H1 (cell line): ENCODE measurements around the gene PROM2. TPM values are rescaled to one million over a fixed set of nuclear protein-coding genes. Genes with fewer than 3 reads are reported as not detected.

Experiments used
- CTCF ChIA-PET: fragments of 300-600 bp; sonication (Branson Sonifier 250); formaldehyde crosslinking; loops from one replicate; lab custom pipeline; 2021; ENCODE audit not compliant: partially characterized antibody; lab: Charles Lee
- POLR2A ChIA-PET: fragments of 300-600 bp; sonication (Branson Sonifier 250); formaldehyde crosslinking; loops from one replicate; lab custom pipeline; 2021; ENCODE audit warnings: inconsistent platforms; ENCODE audit not compliant: partially characterized antibody; lab: Charles Lee
- DNase-seq, 2 experiments: peaks; one replicate each; pipeline versions ENCODE4 v3.0.0 to v3.0.0-alpha.2; 2010 to 2022; ENCODE audit warnings: low spot score in 2 of 2, low read depth in 1 of 2, mixed read lengths in 1 of 2
- FAIRE-seq: peaks from 2 replicates; lab custom pipeline; 2011; peaks lifted over from hg19 to GRCh38; lab: Jason Lieb, UNC
- H2AFZ ChIP-seq: 2 replicates; pipeline ENCODE4 v1.8.1; 2012; ENCODE audit warnings: low read length, inconsistent platforms
- H2AK5ac ChIP-seq: 2 replicates; pipeline ENCODE4 v1.6.1; 2013; ENCODE audit warnings: low read depth, low read length
- H2BK120ac ChIP-seq: replicated peaks from 2 replicates; pipeline ENCODE3; 2013; ENCODE audit warnings: low read depth, low read length, inconsistent platforms
- H2BK12ac ChIP-seq: 2 replicates; pipeline ENCODE4 v1.6.1; 2013; ENCODE audit warnings: low read depth, low read length
- H2BK15ac ChIP-seq: 2 replicates; pipeline ENCODE4 v1.6.1; 2013; ENCODE audit warnings: low read length
- H2BK20ac ChIP-seq: 2 replicates; pipeline ENCODE4 v1.6.1; 2013; ENCODE audit warnings: low read length
- H2BK5ac ChIP-seq: 2 replicates; pipeline ENCODE4 v1.6.1; 2013; ENCODE audit warnings: low read depth, low read length
- H3K14ac ChIP-seq: 2 replicates; pipeline ENCODE4 v1.6.1; 2013; ENCODE audit warnings: inconsistent platforms; ENCODE audit not compliant: insufficient read length
- H3K18ac ChIP-seq: 2 replicates; pipeline ENCODE4 v1.6.1; 2013; ENCODE audit warnings: low read length; ENCODE audit errors: extremely low read depth
- H3K23ac ChIP-seq: 2 replicates; pipeline ENCODE4 v1.6.1; 2013; ENCODE audit warnings: inconsistent platforms; ENCODE audit not compliant: insufficient read length
- H3K23me2 ChIP-seq: 2 replicates; pipeline ENCODE4 v1.6.1; 2013; ENCODE audit warnings: low read depth, low read length
- H3K27ac ChIP-seq: 2 replicates; pipeline ENCODE4 v1.6.1; 2011; ENCODE audit warnings: low read depth, low read length, inconsistent platforms
- H3K27me3 ChIP-seq, 4 experiments: replicated peaks in 1 of 4; 1 replicate in 1 of 4; 2 replicates in 3 of 4; pipeline versions ENCODE4 v1.6.1 to v1.8.1; 2011 to 2013; ENCODE audit warnings: low read length in 3 of 4, mild to moderate bottlenecking in 3 of 4, inconsistent platforms in 2 of 4, mixed read lengths in 2 of 4, moderate library complexity in 1 of 4; ENCODE audit not compliant: control insufficient read depth in 3 of 4, insufficient read depth in 3 of 4; ENCODE audit errors: extremely low read depth in 1 of 4
- H3K36me3 ChIP-seq, 4 experiments: 2 replicates each; pipeline versions ENCODE4 v1.6.1 to v1.8.1; 2011 to 2013; ENCODE audit warnings: mild to moderate bottlenecking in 4 of 4, low read length in 3 of 4, moderate library complexity in 2 of 4, control low read depth in 1 of 4, inconsistent platforms in 1 of 4; ENCODE audit not compliant: insufficient read depth in 4 of 4, control insufficient read depth in 2 of 4
- H3K4ac ChIP-seq: replicated peaks from 2 replicates; pipeline ENCODE3; 2013; ENCODE audit warnings: low read length, low read depth, mixed read lengths, inconsistent platforms; ENCODE audit not compliant: insufficient read length
- H3K4me1 ChIP-seq, 4 experiments: replicated peaks in 1 of 4; 1 replicate in 1 of 4; 2 replicates in 3 of 4; pipeline versions ENCODE4 v1.6.1 to v1.8.1; 2011 to 2013; ENCODE audit warnings: low read length in 3 of 4, inconsistent platforms in 2 of 4, mixed read lengths in 1 of 4; ENCODE audit not compliant: insufficient read depth in 4 of 4, control insufficient read depth in 3 of 4
- H3K4me2 ChIP-seq, 2 experiments: 2 replicates each; pipeline versions ENCODE4 v1.6.1 to v1.8.1; 2011 to 2013; ENCODE audit warnings: low read depth in 2 of 2, low read length in 2 of 2, control low read depth in 1 of 2, inconsistent platforms in 1 of 2, mild to moderate bottlenecking in 1 of 2; ENCODE audit not compliant: insufficient read depth in 1 of 2
- H3K4me3 ChIP-seq, 4 experiments: fragments of 200-600, 300-600 bp in 1 of 4; sonication (generic), shearing (Covaris generic), sonication (Bioruptor Twin) in 1 of 4; 2 replicates each; pipeline versions ENCODE4 v1.5.1 to v1.8.1; 2011 to 2016; ENCODE audit warnings: low read length in 4 of 4, low read depth in 3 of 4, control low read depth in 2 of 4, inconsistent platforms in 2 of 4, mild to moderate bottlenecking in 2 of 4, mixed read lengths in 1 of 4, moderate library complexity in 1 of 4; ENCODE audit not compliant: insufficient read depth in 2 of 4; ENCODE audit errors: extremely low read depth in 1 of 4
- H3K56ac ChIP-seq: replicated peaks from 2 replicates; pipeline ENCODE3; 2013; ENCODE audit warnings: low read depth, mild to moderate bottlenecking, mixed read lengths, low read length, inconsistent platforms; ENCODE audit not compliant: insufficient read length
- H3K79me1 ChIP-seq: 2 replicates; pipeline ENCODE4 v1.6.1; 2013; ENCODE audit warnings: low read depth, low read length, control low read depth
- H3K79me2 ChIP-seq, 2 experiments: 2 replicates each; pipeline versions ENCODE4 v1.6.1 to v1.8.1; 2012 to 2013; ENCODE audit warnings: low read length in 2 of 2, mild to moderate bottlenecking in 2 of 2, inconsistent platforms in 1 of 2; ENCODE audit not compliant: insufficient read depth in 2 of 2, control insufficient read depth in 1 of 2
- H3K9ac ChIP-seq, 4 experiments: replicated peaks in 1 of 4; 1 replicate in 1 of 4; 2 replicates in 3 of 4; pipeline versions ENCODE4 v1.6.1 to v1.8.1; 2011 to 2013; ENCODE audit warnings: low read depth in 3 of 4, low read length in 3 of 4, control low read depth in 2 of 4, mild to moderate bottlenecking in 2 of 4, moderate library complexity in 2 of 4, inconsistent platforms in 1 of 4; ENCODE audit errors: extremely low read depth in 1 of 4
- H3K9me3 ChIP-seq, 2 experiments: 2 replicates each; pipeline versions ENCODE4 v1.6.1 to v1.8.1; 2012 to 2013; ENCODE audit warnings: mild to moderate bottlenecking in 2 of 2, moderate library complexity in 2 of 2, control low read depth in 1 of 2, inconsistent platforms in 1 of 2, low read depth in 1 of 2, low read length in 1 of 2, mixed read lengths in 1 of 2; ENCODE audit not compliant: insufficient read depth in 2 of 2
- H4K20me1 ChIP-seq, 2 experiments: replicated peaks in 1 of 2; 2 replicates each; pipeline versions ENCODE3 to v1.8.1; 2011 to 2013; ENCODE audit warnings: inconsistent platforms in 2 of 2, low read length in 2 of 2, mild to moderate bottlenecking in 1 of 2; ENCODE audit not compliant: insufficient read depth in 2 of 2, control insufficient read depth in 1 of 2
- H4K5ac ChIP-seq: 2 replicates; pipeline ENCODE4 v1.6.1; 2013; ENCODE audit warnings: low read length, low read depth, mixed read lengths, inconsistent platforms; ENCODE audit not compliant: insufficient read length
- H4K8ac ChIP-seq: 2 replicates; pipeline ENCODE4 v1.8.0; 2013; ENCODE audit warnings: mild to moderate bottlenecking, moderate library complexity, low read length, inconsistent platforms; ENCODE audit not compliant: insufficient read depth; ENCODE audit errors: extremely low read depth
- H4K91ac ChIP-seq: replicated peaks from 2 replicates; pipeline ENCODE3; 2013; ENCODE audit warnings: low read length, mixed read lengths, inconsistent platforms; ENCODE audit not compliant: insufficient read length
- POLR2AphosphoS5 ChIP-seq: IDR thresholded peaks from 2 replicates; pipeline ENCODE4 v1.6.1; 2011; ENCODE audit warnings: low read depth, low read length
- WGBS, 2 experiments: shearing (Covaris generic) in 1 of 2; methylation state at CpG; one replicate each; pipeline versions ENCODE4 v1.1.6 to v1.1.7; 2013 to 2015; ENCODE audit warnings: low lambda C conversion rate in 2 of 2, mixed read lengths in 2 of 2, inconsistent platforms in 1 of 2, low coverage in 1 of 2, missing lambda C conversion rate in 1 of 2; ENCODE audit not compliant: insufficient replicate concordance in 2 of 2, insufficient coverage in 1 of 2, insufficient read length in 1 of 2; ENCODE audit errors: extremely low coverage in 1 of 2, missing lambda C conversion rate in 1 of 2; 5-methylcytosine and 5-hydroxymethylcytosine counted together
- polyA plus RNA-seq, 7 experiments: library from polyadenylated mRNA; depleted of rRNA in 3 of 7; stranded (reverse) in 5 of 7; unstranded in 2 of 7; fragments of >200 nt in 5 of 7; fragments of 200-250 nt in 2 of 7; gene quantifications; 1 replicate in 5 of 7; 2 replicates in 1 of 7; 4 replicates in 1 of 7; pipeline versions ENCODE4 v1.2.1 to v1.2.3, GENCODE V29; 2011 to 2013; ENCODE audit warnings: missing spikeins in 2 of 7, mixed read lengths in 2 of 7
- total RNA-seq: library from RNA; stranded (reverse); fragmentation: NEBNext Ultra II Directional; extraction: Animal tissue kit (Norgen Biotek cat#: 25700); gene quantifications from 2 replicates; pipeline ENCODE4 v1.2.1, GENCODE V29; 2021

The PROM2 gene
- total and polyA plus RNA-seq, 2 of the 8 experiments (the other 6 are each of a cell fraction or from before 2014, with no cell fraction given) = 1.6 to 3.8 TPM

- Histone ChIP-seq H3K4me2 (no peak overlapping the region), H3K4me1 (peaks cover 0 to 3% (median 0%) of the 10 kb centered on the region in 4 experiments; a peak in 1 of 7 replicates), H2AK5ac (no peak overlapping the region), H4K91ac (no peak overlapping the region), H3K14ac (no peak overlapping the region), H2BK15ac (no peak overlapping the region), H3K23ac (no peak overlapping the region), H2AFZ (no peak overlapping the region), H4K20me1 (peaks cover 0 to 6% of the 10 kb centered on the region in 2 experiments), H2BK120ac (no peak overlapping the region), H3K4me3 (no peak overlapping the region), H3K9me3 (peaks cover 81 to 97% of the 10 kb centered on the region in 2 experiments), H3K27me3 (no peaks in the 10 kb centered on the region), H2BK20ac (no peak overlapping the region), H3K79me1 (no peaks in the 10 kb centered on the region; the same call in 1 of the 2 replicates), H3K36me3 (no peaks in the 10 kb centered on the region; a peak in 1 of 8 replicates), H4K8ac (peak overlapping the region; percentile 2; the same call in 1 of the 2 replicates), H3K18ac (no peak overlapping the region), H2BK12ac (no peak overlapping the region), H4K5ac (no peak overlapping the region), H3K27ac (no peak overlapping the region), H3K79me2 (no peaks in the 10 kb centered on the region), H3K23me2 (peaks cover 11% of the 10 kb centered on the region; the same call in 1 of the 2 replicates), H3K9ac (no peak overlapping the region), H2BK5ac (no peak overlapping the region), H3K4ac (no peak overlapping the region), H3K56ac (no peak overlapping the region)
- ChIA-PET POLR2A (no interaction called here), CTCF (no interaction called here)
- no peak for FAIRE-seq
- 89% methylated on average over 14 of the region's 14 CpGs; no CpG with 5 or more reads in 1 of the 2 experiments for WGBS, 2 experiments
- no peak for DNase-seq
- TF ChIP-seq POLR2AphosphoS5 = no peak
These were observed 55.2 kb downstream of the PROM2 start for GRCh38 chr2:95329401-95329800.
